ENCODE results near the gene LCLAT1. TPM values are rescaled to one million over a fixed set of nuclear protein-coding genes. Genes with fewer than 3 reads are reported as not detected.

Gene LCLAT1
- polyA plus RNA-seq, 1 donor (not counting 4 experiments of a cell fraction or from before 2014, with no cell fraction given): 17.1 TPM

- FAIRE-seq: no peak
- no peaks in the 10 kb centered on the region for H3K9me3 ChIP-seq (ENCODE audit: control insufficient read depth, low read depth, low read length)
Observed at GRCh38 chr2:30626397-30626796, 179.4 kb downstream of the LCLAT1 start.

DNA sequence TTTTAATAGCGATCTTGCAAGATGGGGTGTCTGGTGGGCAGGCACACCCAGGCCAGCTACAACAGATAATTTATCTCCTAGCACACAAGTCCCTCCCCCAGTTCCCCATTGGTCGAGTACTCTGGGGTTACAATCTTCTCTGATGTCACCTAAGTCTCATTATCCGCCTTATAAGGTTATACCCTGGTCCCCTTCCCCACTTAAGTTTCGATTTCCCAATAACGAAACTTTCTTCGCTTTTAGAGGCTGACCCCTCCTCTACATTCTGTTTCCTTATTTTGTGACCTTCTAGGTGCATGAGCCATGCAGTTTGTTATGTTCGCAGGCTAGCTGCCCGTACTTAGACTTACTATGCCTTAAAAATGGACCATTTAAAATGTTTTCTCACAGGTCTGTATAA, 180.1 kb downstream of the LCLAT1 start:
- dilution Hi-C loops (cut with MboI; ENCODE audit: extremely low pct_ligation_motif_present, low sequenced_read_pairs): no loop called here
- TF ChIP-seq, protein P1, sequence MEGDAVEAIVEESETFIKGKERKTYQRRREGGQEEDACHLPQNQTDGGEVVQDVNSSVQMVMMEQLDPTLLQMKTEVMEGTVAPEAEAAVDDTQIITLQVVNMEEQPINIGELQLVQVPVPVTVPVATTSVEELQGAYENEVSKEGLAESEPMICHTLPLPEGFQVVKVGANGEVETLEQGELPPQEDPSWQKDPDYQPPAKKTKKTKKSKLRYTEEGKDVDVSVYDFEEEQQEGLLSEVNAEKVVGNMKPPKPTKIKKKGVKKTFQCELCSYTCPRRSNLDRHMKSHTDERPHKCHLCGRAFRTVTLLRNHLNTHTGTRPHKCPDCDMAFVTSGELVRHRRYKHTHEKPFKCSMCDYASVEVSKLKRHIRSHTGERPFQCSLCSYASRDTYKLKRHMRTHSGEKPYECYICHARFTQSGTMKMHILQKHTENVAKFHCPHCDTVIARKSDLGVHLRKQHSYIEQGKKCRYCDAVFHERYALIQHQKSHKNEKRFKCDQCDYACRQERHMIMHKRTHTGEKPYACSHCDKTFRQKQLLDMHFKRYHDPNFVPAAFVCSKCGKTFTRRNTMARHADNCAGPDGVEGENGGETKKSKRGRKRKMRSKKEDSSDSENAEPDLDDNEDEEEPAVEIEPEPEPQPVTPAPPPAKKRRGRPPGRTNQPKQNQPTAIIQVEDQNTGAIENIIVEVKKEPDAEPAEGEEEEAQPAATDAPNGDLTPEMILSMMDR (optimal IDR thresholded peaks at IDR 0.05 in 1 of 3, IDR thresholded peaks at IDR 0.05 in 1 of 3, conservative IDR thresholded peaks at IDR 0.05 in 1 of 3; ENCODE audit: extremely low read depth in 1 of 3, insufficient read depth in 2 of 3, low read length in 3 of 3): no peak
- TF ChIP-seq EZH2 (IDR thresholded peaks at IDR 0.05; ENCODE audit: low read length): no peak

More at GRCh38 chr2:30626397-30626796, 179.4 kb downstream of the LCLAT1 start:
- Histone ChIP-seq H2AFZ (ENCODE audit: control insufficient read depth, low read length) (no peak overlapping the region), H3K4me1 (ENCODE audit: control insufficient read depth, extremely low read depth, insufficient read depth, low read length) (no peaks in the 10 kb centered on the region), H3K27ac (ENCODE audit: control insufficient read depth, insufficient read depth, low read length) (no peak overlapping the region), H3K9ac (ENCODE audit: control insufficient read depth, extremely low read depth, insufficient read depth, low read length) (no peak overlapping the region), H3K4me3 (ENCODE audit: control insufficient read depth in 2 of 3, extremely low read depth in 1 of 3, insufficient read depth in 2 of 3, low read depth in 1 of 3, low read length in 3 of 3) (no peak overlapping the region), H3K4me2 (ENCODE audit: control insufficient read depth, extremely low read depth, insufficient read depth, low read depth, low read length) (no peak overlapping the region), H3K36me3 (ENCODE audit: control insufficient read depth in 2 of 2, extremely low read depth in 1 of 2, insufficient read depth in 2 of 2, low read length in 2 of 2) (no peaks in the 10 kb centered on the region), H3K79me2 (ENCODE audit: control insufficient read depth, insufficient read depth, low read length) (no peaks in the 10 kb centered on the region), H3K27me3 (ENCODE audit: control insufficient read depth, extremely low read depth, insufficient read depth, low read length) (no peaks in the 10 kb centered on the region), H4K20me1 (ENCODE audit: control insufficient read depth, extremely low read depth, insufficient read depth, low read length) (no peaks in the 10 kb centered on the region), H3K9me1 (ENCODE audit: control insufficient read depth, extremely low read depth, insufficient read depth, low read length) (no peaks in the 10 kb centered on the region)
- DNase-seq (ENCODE audit: low read depth, low spot score): no peak
- no peak for TF ChIP-seq EZH2 (IDR thresholded peaks at IDR 0.05; ENCODE audit: low read length)
- TF ChIP-seq, protein P1 (optimal IDR thresholded peaks at IDR 0.05 in 1 of 3, IDR thresholded peaks at IDR 0.05 in 1 of 3, conservative IDR thresholded peaks at IDR 0.05 in 1 of 3; ENCODE audit: extremely low read depth in 1 of 3, insufficient read depth in 2 of 3, low read length in 3 of 3): no peak
- dilution Hi-C loops (cut with MboI; ENCODE audit: extremely low pct_ligation_motif_present, low sequenced_read_pairs): no loop called here

More for the DNA sequence above, 180.1 kb downstream of the LCLAT1 start:
- H3K4me2 ChIP-seq (ENCODE audit: control insufficient read depth, extremely low read depth, insufficient read depth, low read depth, low read length): no peak overlapping the region
- H3K9me3 ChIP-seq (ENCODE audit: control insufficient read depth, low read depth, low read length): no peaks in the 10 kb centered on the region
- no peak overlapping the region for H3K9ac ChIP-seq (ENCODE audit: control insufficient read depth, extremely low read depth, insufficient read depth, low read length)
- no peak overlapping the region for H3K27ac ChIP-seq (ENCODE audit: control insufficient read depth, insufficient read depth, low read length)
- H3K9me1 ChIP-seq (ENCODE audit: control insufficient read depth, extremely low read depth, insufficient read depth, low read length): no peaks in the 10 kb centered on the region
- H3K4me1 ChIP-seq (ENCODE audit: control insufficient read depth, extremely low read depth, insufficient read depth, low read length): no peaks in the 10 kb centered on the region
- no peak overlapping the region for H3K4me3 ChIP-seq (ENCODE audit: control insufficient read depth in 2 of 3, extremely low read depth in 1 of 3, insufficient read depth in 2 of 3, low read depth in 1 of 3, low read length in 3 of 3)
- FAIRE-seq (no peak), DNase-seq (ENCODE audit: low read depth, low spot score) (no peak)
- H3K79me2 ChIP-seq (ENCODE audit: control insufficient read depth, insufficient read depth, low read length): no peaks in the 10 kb centered on the region
- no peaks in the 10 kb centered on the region for H4K20me1 ChIP-seq (ENCODE audit: control insufficient read depth, extremely low read depth, insufficient read depth, low read length)
- H3K27me3 ChIP-seq (ENCODE audit: control insufficient read depth, extremely low read depth, insufficient read depth, low read length): no peaks in the 10 kb centered on the region
- no peak overlapping the region for H2AFZ ChIP-seq (ENCODE audit: control insufficient read depth, low read length)
- H3K36me3 ChIP-seq (ENCODE audit: control insufficient read depth in 2 of 2, extremely low read depth in 1 of 2, insufficient read depth in 2 of 2, low read length in 2 of 2): no peaks in the 10 kb centered on the region
